GM19193 (cell line): ENCODE data around the gene OLR1.

Experiments
- POLR2A ChIP-seq: IDR thresholded peaks from 4 replicates; pipeline ENCODE4 v1.6.1; 2011; ENCODE audit not compliant: insufficient read depth, insufficient read length; ENCODE audit errors: extremely low read depth

OLR1 gene

GRCh38 chr12:10132850-10133370 is 39.0 kb downstream of the OLR1 start:
- no peak for TF ChIP-seq POLR2A

- no peak for TF ChIP-seq POLR2A
Measured at GRCh38 chr12:10131111-10131690, 40.7 kb downstream of the OLR1 start.

DNA sequence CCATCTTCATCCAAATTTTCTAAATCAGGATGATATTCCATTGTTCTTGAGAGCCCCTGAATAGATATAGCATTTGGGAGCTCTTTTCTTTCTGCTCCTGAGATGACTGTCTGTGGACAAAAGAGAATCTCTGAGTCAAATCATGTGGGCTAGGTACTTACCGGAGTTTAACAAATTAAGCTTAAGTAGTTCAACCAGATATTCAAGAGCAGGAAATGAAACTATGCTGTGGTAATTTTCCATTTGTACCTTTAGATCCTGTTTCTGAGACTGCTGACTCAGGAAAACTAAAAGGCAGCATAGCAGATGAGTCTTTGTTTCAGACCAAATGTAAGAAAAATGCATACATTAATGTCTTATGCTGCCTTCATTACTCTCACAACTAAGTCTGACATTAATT is 41.9 kb downstream of the OLR1 start, which contains the start of gene CLEC7A:
Gene CLEC7A (minus strand): TSS at position 158 of the 400 bp plus-strand sequence. CDS start 117 bp downstream, at position 41.
- no peak for TF ChIP-seq POLR2A

GRCh38 chr12:10128687-10129086 is 43.2 kb downstream of the OLR1 start:
- TF ChIP-seq POLR2A = no peak

DNA sequence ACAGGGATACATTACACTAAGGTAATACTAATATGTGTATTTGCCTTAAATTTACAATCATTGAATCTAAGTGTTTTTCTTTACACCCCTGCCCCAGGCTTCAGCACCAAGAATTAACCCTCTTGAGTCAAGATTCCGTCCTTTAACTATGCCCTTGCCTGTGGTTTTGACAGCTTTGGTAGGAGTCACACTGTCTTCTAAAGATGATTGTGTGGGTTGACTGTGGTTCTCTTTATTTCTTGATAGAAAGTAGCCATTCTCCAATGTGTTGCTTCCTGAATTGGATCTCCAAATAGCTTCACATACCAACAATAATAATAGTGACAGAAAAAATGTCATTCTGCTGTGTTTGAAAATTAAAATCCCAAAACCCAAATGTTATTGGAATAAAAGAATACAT is 45.5 kb downstream of the OLR1 start:
- no peak for TF ChIP-seq POLR2A

DNA sequence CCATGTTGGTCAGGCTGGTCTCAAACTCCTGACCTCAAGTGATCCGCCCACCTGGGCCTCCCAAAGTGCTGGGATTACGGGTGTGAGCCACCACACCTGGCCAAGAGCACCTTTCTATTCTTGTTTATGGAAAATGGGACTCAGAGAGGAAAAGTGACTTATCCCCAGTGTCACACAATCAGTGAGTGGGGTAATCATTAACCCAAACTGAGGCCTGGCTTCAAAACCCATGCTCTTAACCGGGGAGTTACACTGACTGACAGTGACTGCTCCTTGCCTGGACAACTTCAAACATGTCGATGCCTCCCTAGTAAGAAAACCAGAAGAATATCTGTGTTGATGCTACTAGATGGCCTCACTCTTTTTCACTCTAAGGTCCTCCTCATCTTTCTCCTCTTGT is 49.2 kb downstream of the OLR1 start:
- no peak for TF ChIP-seq POLR2A

- no peak for TF ChIP-seq POLR2A
Measured at GRCh38 chr12:10121278-10121677, 50.7 kb downstream of the OLR1 start.

GRCh38 chr12:10119066-10119465 is 52.9 kb downstream of the OLR1 start:
- TF ChIP-seq POLR2A = no peak

- TF ChIP-seq POLR2A = no peak
Measured at GRCh38 chr12:10115890-10116289, 56.0 kb downstream of the OLR1 start.

DNA sequence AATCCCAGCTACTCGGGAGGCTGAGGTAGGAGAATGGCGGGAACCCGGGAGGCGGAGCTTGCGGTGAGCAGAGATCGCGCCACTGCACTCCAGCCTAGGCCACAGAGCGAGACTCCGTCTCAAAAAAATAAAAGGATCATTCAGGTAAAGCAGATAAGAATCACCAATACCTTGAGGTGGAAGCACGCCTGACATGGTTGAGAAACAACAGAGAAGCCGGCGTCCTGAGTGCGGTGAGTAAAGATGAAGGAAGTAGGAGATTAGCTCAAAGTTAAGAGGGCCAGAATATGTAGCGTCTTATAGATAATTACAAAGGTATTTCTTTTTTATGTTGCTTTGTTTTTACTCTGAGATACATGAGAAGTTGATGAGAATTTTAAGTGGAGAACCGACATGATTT is 56.6 kb downstream of the OLR1 start:
- TF ChIP-seq POLR2A = no peak

GRCh38 chr12:10113920-10114319 is 58.0 kb downstream of the OLR1 start:
- no peak for TF ChIP-seq POLR2A

DNA sequence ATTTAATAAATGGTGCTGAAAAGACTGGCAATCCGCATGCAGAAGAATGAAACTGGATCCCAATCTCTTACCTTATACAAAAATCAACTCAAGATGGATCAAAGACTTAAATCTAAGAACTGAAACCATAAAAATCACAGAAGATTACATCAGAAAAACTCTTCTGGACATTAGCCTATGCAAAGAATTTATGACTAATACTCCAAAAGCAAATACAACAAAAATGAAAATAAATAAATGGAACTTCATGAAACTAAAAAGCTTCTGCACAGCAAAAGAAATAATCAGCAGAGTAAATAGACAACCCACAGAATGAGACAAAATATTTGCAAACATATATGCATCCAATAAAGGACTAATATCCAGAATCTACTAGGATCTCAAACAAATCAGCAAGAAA is 58.9 kb downstream of the OLR1 start:
- no peak for TF ChIP-seq POLR2A

DNA sequence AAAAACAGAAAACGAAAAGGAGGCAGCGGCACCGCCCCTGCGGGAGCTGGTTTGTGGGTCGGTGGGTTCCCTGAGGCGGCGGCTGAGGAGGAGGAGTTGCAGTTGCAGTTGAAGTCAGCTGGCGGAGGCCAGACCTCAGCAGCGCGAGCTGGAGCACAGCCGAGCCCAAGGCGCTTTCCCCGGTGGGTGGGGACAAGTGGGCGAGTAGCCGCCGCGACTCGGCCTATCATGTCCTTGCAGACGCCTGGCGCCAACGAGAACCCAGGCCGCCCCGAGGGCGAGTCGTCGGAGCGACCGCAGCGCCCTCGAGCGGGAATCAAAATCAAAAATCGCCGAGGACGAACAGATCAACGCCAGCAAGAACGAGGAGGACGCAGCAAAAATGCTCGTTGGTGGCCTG is 60.5 kb downstream of the OLR1 start:
- no peak for TF ChIP-seq POLR2A

DNA sequence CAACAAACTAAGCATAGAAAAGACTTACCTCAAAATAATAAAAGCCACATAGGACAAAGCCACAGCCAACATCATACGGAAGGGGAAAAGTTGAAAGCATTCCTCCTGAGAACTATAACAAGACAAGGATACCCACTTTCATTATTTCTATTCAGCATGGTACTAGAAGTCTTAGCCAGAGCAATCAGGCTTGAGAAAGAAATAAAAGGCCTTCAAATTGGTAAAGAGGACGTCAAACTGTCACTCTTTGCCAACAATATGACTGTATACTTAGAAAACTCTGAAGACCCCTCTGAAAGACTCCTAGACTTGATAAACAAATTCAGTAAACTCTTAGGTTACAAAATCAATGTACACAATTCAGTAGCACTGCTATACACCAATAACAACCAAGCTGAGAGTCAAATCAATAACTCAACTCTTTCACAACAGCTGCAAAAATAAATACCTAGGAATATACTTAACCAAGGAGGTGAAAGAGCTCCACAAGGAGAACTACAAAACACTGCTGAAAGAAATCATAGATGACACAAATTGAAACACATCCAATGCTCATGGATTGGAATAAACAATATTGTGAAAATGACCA is 61.6 kb downstream of the OLR1 start:
- TF ChIP-seq POLR2A = no peak
